Astrocyte of the cerebellum (primary cell): ENCODE results near the gene BYSL.

Experiments used
- DNase-seq: peaks from one replicate; pipeline ENCODE4 v3.0.0-alpha.2; 2011; ENCODE audit warnings: low read depth
- H3K4me3 ChIP-seq: 2 replicates; pipeline ENCODE4 v1.5.1; 2011; ENCODE audit warnings: mild to moderate bottlenecking, low read depth, low read length, moderate library complexity
- CTCF ChIP-seq: IDR thresholded peaks from 2 replicates; pipeline ENCODE4 v1.5.1; 2012; ENCODE audit warnings: low read length, low read depth, moderate library complexity, mild to moderate bottlenecking; ENCODE audit errors: missing control alignments
- in situ Hi-C: cut with HindIII; loops from 2 replicates; pipeline ENCODE4 v1.10.0; 2017; ENCODE audit warnings: low sequenced_read_pairs

Gene BYSL

GRCh38 chr6:41964201-41964887 is 43.0 kb downstream of the BYSL start:
- no peak for DNase-seq
- no peak for TF ChIP-seq CTCF
- no peak overlapping the region for H3K4me3 ChIP-seq

GRCh38 chr6:41965429-41966213 is 44.3 kb downstream of the BYSL start:
- no peak overlapping the region for H3K4me3 ChIP-seq
- no peak for DNase-seq
- no peak for TF ChIP-seq CTCF
- in situ Hi-C loops = no loop called here

More at GRCh38 chr6:41964201-41964887, 43.0 kb downstream of the BYSL start:
- in situ Hi-C loops = no loop called here

GRCh38 chr6:41966214-41966920 is 45.1 kb downstream of the BYSL start:
- no peak for TF ChIP-seq CTCF
- DNase-seq = peak; percentile 37
- in situ Hi-C loops = no loop called here

DNA sequence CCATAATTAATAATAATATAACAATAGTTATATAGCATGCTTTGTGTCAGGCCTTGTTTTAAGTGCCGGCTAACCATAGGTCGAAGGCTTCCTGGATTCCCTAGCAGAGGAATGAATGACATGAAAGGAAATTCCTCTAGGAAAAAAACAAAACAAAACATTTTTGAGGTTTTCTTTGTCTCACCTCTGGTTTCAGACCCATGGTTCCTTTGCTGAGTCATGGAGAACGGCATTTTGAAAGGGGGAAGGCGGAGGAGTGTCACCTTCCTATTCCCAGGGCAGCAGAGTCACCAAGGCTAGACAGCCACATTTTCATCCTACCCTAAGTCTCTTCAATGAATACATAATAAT is 45.6 kb downstream of the BYSL start:
- no peak for TF ChIP-seq CTCF
- no peak overlapping the region for H3K4me3 ChIP-seq
- in situ Hi-C loops = no loop called here
- DNase-seq = peak; percentile 73

More at GRCh38 chr6:41966214-41966920, 45.1 kb downstream of the BYSL start:
- no peak overlapping the region for H3K4me3 ChIP-seq

DNA sequence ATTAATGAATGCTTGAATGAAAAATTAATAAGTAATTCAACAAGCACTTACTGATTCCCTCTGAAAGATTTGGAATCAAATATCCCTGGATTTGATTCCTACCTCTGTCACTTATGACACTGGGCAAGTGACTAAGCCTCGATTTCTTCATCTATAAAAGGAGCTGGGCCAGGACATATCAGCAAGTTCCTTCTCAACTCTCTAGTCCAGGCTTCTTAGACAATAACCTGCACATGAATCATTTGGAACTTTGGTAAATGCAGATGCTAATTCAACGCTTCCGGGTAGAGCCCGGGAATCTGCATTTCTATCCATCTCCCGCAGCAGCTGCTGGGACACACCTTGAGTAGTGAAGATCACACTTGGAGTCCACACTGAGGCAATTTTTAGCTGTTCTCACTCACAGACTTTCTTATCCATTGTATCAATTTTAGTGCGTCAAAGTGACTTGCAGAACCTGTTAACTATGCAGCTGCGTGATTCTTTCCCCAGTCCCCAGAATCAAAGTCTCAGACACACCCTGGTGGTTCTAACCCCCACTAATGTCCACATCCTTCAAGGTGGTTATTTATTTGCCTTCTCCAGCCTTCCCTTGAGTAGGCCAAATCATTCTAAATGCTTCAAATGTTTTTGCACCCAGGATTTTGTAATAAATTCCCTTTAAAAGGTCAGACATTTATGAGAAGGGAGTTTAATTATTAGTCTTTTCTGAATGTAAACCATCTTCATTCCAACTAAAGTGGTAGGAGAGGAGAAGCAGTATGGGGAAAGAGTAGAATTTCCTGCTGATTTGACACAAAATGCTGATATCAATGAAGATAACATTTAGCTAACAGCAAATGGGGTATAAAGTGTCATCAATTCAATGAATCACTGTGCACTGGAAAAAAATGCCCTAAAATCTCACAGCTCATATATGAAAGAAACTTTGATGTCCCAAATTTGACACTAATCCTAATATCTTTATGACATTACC is 46.3 kb downstream of the BYSL start:
- no peak for DNase-seq
- TF ChIP-seq CTCF = no peak
- in situ Hi-C loops = no loop called here
- no peak overlapping the region for H3K4me3 ChIP-seq
